C4-2B (cell line): ENCODE data around the gene SNURF.

Experiments
- ZFX ChIP-seq: fragments of 450-650 bp; IDR thresholded peaks from 2 replicates; pipeline ENCODE4 v1.6.1; 2017
- TF ChIP-seq, protein P1 (sequence below): fragments of 450-650 bp; conservative IDR thresholded peaks from 2 replicates; pipeline ENCODE4 v1.5.1; 2017; ENCODE audit warnings: mild to moderate bottlenecking

DNA sequence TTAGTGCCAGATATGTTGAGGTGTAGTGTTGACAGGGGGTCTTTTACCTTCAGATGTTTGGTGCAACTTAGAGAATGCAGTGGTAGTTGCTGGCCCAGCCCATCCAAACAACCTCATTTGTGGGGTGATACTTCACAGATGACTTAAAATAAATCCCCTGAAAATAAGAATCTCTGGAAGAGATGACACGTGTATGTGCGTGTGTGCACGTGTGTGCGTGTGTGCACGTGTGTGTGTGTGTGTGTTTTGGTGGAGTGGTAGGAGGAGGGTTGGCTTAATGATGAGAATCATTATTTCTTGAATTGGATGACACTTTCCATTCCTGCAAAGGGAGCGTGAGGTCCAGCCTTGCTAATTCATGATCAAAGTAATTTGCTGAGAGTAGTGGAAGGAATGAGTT lies 31.9 kb downstream of the SNURF start:
- TF ChIP-seq, protein P1, sequence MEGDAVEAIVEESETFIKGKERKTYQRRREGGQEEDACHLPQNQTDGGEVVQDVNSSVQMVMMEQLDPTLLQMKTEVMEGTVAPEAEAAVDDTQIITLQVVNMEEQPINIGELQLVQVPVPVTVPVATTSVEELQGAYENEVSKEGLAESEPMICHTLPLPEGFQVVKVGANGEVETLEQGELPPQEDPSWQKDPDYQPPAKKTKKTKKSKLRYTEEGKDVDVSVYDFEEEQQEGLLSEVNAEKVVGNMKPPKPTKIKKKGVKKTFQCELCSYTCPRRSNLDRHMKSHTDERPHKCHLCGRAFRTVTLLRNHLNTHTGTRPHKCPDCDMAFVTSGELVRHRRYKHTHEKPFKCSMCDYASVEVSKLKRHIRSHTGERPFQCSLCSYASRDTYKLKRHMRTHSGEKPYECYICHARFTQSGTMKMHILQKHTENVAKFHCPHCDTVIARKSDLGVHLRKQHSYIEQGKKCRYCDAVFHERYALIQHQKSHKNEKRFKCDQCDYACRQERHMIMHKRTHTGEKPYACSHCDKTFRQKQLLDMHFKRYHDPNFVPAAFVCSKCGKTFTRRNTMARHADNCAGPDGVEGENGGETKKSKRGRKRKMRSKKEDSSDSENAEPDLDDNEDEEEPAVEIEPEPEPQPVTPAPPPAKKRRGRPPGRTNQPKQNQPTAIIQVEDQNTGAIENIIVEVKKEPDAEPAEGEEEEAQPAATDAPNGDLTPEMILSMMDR = no peak
- no peak for TF ChIP-seq ZFX
